Breast epithelium (tissue), 3 donors: ENCODE measurements around the gene FRMPD4.

ENCODE experiments used
- POLR2AphosphoS5 ChIP-seq, 3 donors: sonication (generic); formaldehyde crosslinking; IDR thresholded peaks; one replicate each; pipeline ENCODE4 v1.6.1; 2017; ENCODE audit warnings: antibody characterized with exemption in 3 of 3
- TF ChIP-seq, protein P1 (sequence below), 3 donors: fragments of 450-650 bp; IDR thresholded peaks; one replicate each; pipeline ENCODE4 v1.5.1; 2016 to 2017; ENCODE audit warnings: antibody characterized with exemption in 3 of 3, mild to moderate bottlenecking in 3 of 3, moderate library complexity in 3 of 3

DNA sequence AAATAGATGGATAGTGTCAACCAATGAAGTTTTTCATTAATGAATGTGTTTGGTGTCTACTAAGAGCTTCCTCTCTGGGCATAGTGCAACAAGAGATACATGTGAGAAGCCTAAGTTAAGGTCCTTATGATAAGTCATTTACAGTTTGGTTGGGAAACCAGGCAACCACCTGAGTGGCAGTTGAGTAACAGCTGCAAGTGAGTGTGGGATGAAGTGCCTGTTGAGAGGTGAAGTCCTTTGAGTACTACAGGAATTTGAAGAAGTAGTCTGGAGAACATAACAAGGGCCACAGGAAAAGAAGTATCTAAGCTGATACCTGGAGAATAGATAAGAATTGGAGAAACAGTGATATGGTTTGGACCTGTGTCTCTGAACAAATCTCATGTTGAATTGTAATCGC lies 48.5 kb upstream of the FRMPD4 start:
- TF ChIP-seq, protein P1, sequence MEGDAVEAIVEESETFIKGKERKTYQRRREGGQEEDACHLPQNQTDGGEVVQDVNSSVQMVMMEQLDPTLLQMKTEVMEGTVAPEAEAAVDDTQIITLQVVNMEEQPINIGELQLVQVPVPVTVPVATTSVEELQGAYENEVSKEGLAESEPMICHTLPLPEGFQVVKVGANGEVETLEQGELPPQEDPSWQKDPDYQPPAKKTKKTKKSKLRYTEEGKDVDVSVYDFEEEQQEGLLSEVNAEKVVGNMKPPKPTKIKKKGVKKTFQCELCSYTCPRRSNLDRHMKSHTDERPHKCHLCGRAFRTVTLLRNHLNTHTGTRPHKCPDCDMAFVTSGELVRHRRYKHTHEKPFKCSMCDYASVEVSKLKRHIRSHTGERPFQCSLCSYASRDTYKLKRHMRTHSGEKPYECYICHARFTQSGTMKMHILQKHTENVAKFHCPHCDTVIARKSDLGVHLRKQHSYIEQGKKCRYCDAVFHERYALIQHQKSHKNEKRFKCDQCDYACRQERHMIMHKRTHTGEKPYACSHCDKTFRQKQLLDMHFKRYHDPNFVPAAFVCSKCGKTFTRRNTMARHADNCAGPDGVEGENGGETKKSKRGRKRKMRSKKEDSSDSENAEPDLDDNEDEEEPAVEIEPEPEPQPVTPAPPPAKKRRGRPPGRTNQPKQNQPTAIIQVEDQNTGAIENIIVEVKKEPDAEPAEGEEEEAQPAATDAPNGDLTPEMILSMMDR (IDR thresholded peaks at IDR 0.05) = no peak
- no peak for TF ChIP-seq POLR2AphosphoS5 (IDR thresholded peaks at IDR 0.05)
